HepG2 (cell line): ENCODE measurements around the gene RPH3AL. TPM values are rescaled to one million over a fixed set of nuclear protein-coding genes. Genes with fewer than 3 reads are reported as not detected.

Experiments used
- ARNT2 ChIP-seq: sonication (generic); formaldehyde crosslinking; IDR thresholded peaks from 2 replicates; pipeline ENCODE4 v1.8.0; 2022; ENCODE audit warnings: mild to moderate bottlenecking, low read depth, missing genetic modification reagents, moderate library complexity
- NCOA5 ChIP-seq: sonication (generic); formaldehyde crosslinking; IDR thresholded peaks from 2 replicates; pipeline ENCODE4 v1.4.0; 2020; ENCODE audit warnings: missing genetic modification reagents
- NR3C1 ChIP-seq: sonication (generic); formaldehyde crosslinking; IDR thresholded peaks from 2 replicates; pipeline ENCODE4 v1.4.0; 2020; ENCODE audit warnings: missing genetic modification reagents
- NRL ChIP-seq: sonication (generic); formaldehyde crosslinking; IDR thresholded peaks from 2 replicates; pipeline ENCODE4 v1.5.0; 2020; ENCODE audit warnings: missing genetic modification reagents, mild to moderate bottlenecking, moderate library complexity, borderline replicate concordance
- PRPF4 ChIP-seq: fragments of 200-400 bp; formaldehyde crosslinking; IDR thresholded peaks from 2 replicates; pipeline ENCODE4 v1.6.1; 2016; ENCODE audit warnings: low read length, low read depth; ENCODE audit not compliant: poor library complexity, severe bottlenecking
- SETDB1 ChIP-seq: sonication (generic); formaldehyde crosslinking; IDR thresholded peaks from 2 replicates; pipeline ENCODE4 v1.5.1; 2020; ENCODE audit warnings: missing genetic modification reagents, mild to moderate bottlenecking, borderline replicate concordance
- TOPORS ChIP-seq: sonication (generic); formaldehyde crosslinking; IDR thresholded peaks from 2 replicates; pipeline ENCODE4 v1.8.0; 2023; ENCODE audit warnings: mild to moderate bottlenecking, missing genetic modification reagents
- ZBTB21 ChIP-seq: sonication (generic); formaldehyde crosslinking; IDR thresholded peaks from 2 replicates; pipeline ENCODE4 v1.4.0; 2020; ENCODE audit warnings: missing genetic modification reagents
- ZFP1 ChIP-seq: IDR thresholded peaks from 2 replicates; pipeline ENCODE4 v1.6.1; 2016
- ZNF317 ChIP-seq: sonication (generic); formaldehyde crosslinking; IDR thresholded peaks from 2 replicates; pipeline ENCODE4 v1.5.0; 2020; ENCODE audit warnings: mild to moderate bottlenecking, missing genetic modification reagents
- ZNF333 ChIP-seq: sonication (generic); formaldehyde crosslinking; IDR thresholded peaks from 2 replicates; pipeline ENCODE4 v1.4.0; 2020; ENCODE audit warnings: mild to moderate bottlenecking, missing genetic modification reagents, borderline replicate concordance
- ZNF629 ChIP-seq: sonication (generic); formaldehyde crosslinking; conservative IDR thresholded peaks from 2 replicates; pipeline ENCODE4 v1.5.0; 2020; ENCODE audit warnings: missing genetic modification reagents
- ZNF775 ChIP-seq: sonication (generic); formaldehyde crosslinking; IDR thresholded peaks from 2 replicates; pipeline ENCODE4 v1.4.0; 2020; ENCODE audit warnings: missing genetic modification reagents, mild to moderate bottlenecking, moderate library complexity, borderline replicate concordance
- ZNF777 ChIP-seq: sonication (generic); formaldehyde crosslinking; IDR thresholded peaks from 2 replicates; pipeline ENCODE4 v1.4.0; 2020; ENCODE audit warnings: missing genetic modification reagents
- ZSCAN29 ChIP-seq: sonication (generic); formaldehyde crosslinking; conservative IDR thresholded peaks from 2 replicates; pipeline ENCODE4 v1.4.0; 2020; ENCODE audit warnings: mild to moderate bottlenecking, missing genetic modification reagents
- polyA plus RNA-seq, 8 experiments: library from polyadenylated mRNA; depleted of rRNA in 3 of 8; stranded (reverse) in 7 of 8; unstranded in 1 of 8; fragments of >200 nt; fragmentation: Illumina TruSeq in 4 of 8; extraction: Trizol in 4 of 8; gene quantifications; 2 replicates each; pipeline versions ENCODE4 v1.2.1 to v1.2.3, GENCODE V29; 2011 to 2016; ENCODE audit warnings: low read depth in 4 of 8, missing spikeins in 1 of 8, mixed read lengths in 1 of 8; ENCODE audit not compliant: insufficient read depth in 1 of 8
- total RNA-seq, 5 experiments: library from RNA; depleted of rRNA; stranded (reverse); fragments of >200 nt; fragmentation: Illumina TruSeq; extraction: Trizol; gene quantifications; 2 replicates each; pipeline ENCODE4 v1.2.3, GENCODE V29; 2016; ENCODE audit warnings: low read depth in 1 of 5
- TF ChIP-seq, protein P1 (sequence below): sonication (generic); formaldehyde crosslinking; IDR thresholded peaks from 2 replicates; pipeline ENCODE4; 2020; ENCODE audit warnings: missing genetic modification reagents, mild to moderate bottlenecking, borderline replicate concordance
- TF ChIP-seq, protein P2 (sequence below): IDR thresholded peaks from 2 replicates; pipeline ENCODE4 v1.6.1; 2016; ENCODE audit warnings: missing compliant biosample characterization, missing genetic modification reagents, borderline replicate concordance

RPH3AL gene
- total and polyA plus RNA-seq, 2 of the 13 experiments (the other 11 are each of a cell fraction or from before 2014, with no cell fraction given): 7.8 to 16.4 TPM

DNA sequence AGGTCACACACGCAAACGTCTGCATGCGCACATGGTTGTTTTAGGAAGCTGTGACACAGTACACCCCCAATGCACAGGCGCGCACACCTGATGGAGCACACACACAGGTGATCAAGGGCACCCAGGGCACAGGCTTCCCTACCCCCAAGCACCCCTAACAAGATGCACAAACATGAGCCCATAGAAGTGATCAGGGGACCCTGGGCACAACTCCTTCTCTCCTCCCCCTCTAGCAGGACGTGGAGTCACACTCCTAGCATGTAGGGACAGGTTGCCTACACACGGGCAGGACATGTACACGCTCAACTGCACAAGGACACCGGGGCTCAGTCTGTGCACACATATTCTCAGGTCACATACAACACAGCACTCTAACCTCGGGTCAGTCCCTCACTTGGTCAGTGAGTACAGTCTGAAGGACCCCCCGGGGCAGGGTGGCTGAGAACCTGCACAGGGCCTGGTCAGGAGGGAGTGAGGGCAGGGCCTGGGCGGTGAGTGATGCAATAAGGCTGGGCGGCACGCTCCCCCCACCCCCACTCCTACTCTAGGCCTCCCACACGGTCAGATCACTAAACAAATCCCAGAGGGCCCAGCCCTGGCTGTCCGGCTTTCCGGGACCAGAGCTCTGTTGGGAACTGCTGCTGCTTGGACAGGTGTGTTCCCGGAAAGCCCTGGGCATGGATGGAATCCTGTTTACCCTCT is 170.4 kb downstream of the RPH3AL start (continued):
- TF ChIP-seq ARNT2 (no peak), ZFP1 (CRISPR knock-in tag) (no peak), ZNF317 (CRISPR knock-in tag) (no peak), ZNF777 (CRISPR knock-in tag) (no peak), NCOA5 (no peak), SETDB1 (CRISPR knock-in tag) (no peak), TOPORS (no peak), ZBTB21 (CRISPR knock-in tag) (no peak), ZNF775 (CRISPR knock-in tag) (no peak), PRPF4 (no peak), ZNF629 (CRISPR knock-in tag) (no peak), NR3C1 (CRISPR knock-in tag) (no peak), ZSCAN29 (CRISPR knock-in tag) (no peak), ZNF333 (no peak), NRL (CRISPR knock-in tag) (no peak)
- TF ChIP-seq, protein P1, sequence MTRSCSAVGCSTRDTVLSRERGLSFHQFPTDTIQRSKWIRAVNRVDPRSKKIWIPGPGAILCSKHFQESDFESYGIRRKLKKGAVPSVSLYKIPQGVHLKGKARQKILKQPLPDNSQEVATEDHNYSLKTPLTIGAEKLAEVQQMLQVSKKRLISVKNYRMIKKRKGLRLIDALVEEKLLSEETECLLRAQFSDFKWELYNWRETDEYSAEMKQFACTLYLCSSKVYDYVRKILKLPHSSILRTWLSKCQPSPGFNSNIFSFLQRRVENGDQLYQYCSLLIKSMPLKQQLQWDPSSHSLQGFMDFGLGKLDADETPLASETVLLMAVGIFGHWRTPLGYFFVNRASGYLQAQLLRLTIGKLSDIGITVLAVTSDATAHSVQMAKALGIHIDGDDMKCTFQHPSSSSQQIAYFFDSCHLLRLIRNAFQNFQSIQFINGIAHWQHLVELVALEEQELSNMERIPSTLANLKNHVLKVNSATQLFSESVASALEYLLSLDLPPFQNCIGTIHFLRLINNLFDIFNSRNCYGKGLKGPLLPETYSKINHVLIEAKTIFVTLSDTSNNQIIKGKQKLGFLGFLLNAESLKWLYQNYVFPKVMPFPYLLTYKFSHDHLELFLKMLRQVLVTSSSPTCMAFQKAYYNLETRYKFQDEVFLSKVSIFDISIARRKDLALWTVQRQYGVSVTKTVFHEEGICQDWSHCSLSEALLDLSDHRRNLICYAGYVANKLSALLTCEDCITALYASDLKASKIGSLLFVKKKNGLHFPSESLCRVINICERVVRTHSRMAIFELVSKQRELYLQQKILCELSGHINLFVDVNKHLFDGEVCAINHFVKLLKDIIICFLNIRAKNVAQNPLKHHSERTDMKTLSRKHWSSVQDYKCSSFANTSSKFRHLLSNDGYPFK (CRISPR knock-in tag): no peak
- TF ChIP-seq, protein P2, sequence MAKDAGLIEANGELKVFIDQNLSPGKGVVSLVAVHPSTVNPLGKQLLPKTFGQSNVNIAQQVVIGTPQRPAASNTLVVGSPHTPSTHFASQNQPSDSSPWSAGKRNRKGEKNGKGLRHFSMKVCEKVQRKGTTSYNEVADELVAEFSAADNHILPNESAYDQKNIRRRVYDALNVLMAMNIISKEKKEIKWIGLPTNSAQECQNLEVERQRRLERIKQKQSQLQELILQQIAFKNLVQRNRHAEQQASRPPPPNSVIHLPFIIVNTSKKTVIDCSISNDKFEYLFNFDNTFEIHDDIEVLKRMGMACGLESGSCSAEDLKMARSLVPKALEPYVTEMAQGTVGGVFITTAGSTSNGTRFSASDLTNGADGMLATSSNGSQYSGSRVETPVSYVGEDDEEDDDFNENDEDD (CRISPR knock-in tag): no peak
